ENCODE measurements around the gene EAPP. TPM values are rescaled to one million over a fixed set of nuclear protein-coding genes. Genes with fewer than 3 reads are reported as not detected.

Gene EAPP
- total and polyA plus RNA-seq, 2 of the 4 experiments (the other 2 are of a cell fraction): 29.9 to 32.3 TPM

- H3K4me3 ChIP-seq (ENCODE audit: insufficient read depth, low read depth, low read length): no peak overlapping the region
- H2AK5ac ChIP-seq (ENCODE audit: low read depth, low read length): peak overlapping the region; percentile 7; the same call in 1 of the 2 replicates
- no peak overlapping the region for H2BK5ac ChIP-seq (ENCODE audit: low read depth, low read length, poor library complexity, severe bottlenecking)
- ChIA-PET POLR2A (ENCODE audit: unreplicated experiment) (no interaction called here), CTCF (no interaction called here)
- WGBS, 2 experiments (ENCODE audit: extremely low coverage in 2 of 2, insufficient read length in 1 of 2): no CpG with 5 or more reads among the region's 9 CpGs
- no peak overlapping the region for H3K9ac ChIP-seq (ENCODE audit: low read depth, low read length)
- H2AFZ ChIP-seq (replicated peaks; ENCODE audit: low read length, poor library complexity): no peak overlapping the region
- no peak overlapping the region for H2BK15ac ChIP-seq (ENCODE audit: low read depth, low read length)
- peaks cover 10% of the 10 kb centered on the region; the same call in 1 of the 2 replicates for H3K9me1 ChIP-seq (ENCODE audit: insufficient read depth, low read length)
- dilution Hi-C loops (cut with HindIII; ENCODE audit: low sequenced_read_pairs, unreplicated experiment) (no loop called here), in situ Hi-C loops (cut with MboI; ENCODE audit: low sequenced_read_pairs) (no loop called here), intact Hi-C loops (cut with micrococcal nuclease) (no loop called here)
- H4K8ac ChIP-seq (ENCODE audit: low read depth in 2 of 2, low read length in 2 of 2): no peak overlapping the region
- no peaks in the 10 kb centered on the region for H3K27me3 ChIP-seq (ENCODE audit: control insufficient read depth, insufficient read depth, low read length)
- no peaks in the 10 kb centered on the region for H3K79me1 ChIP-seq (ENCODE audit: low read depth in 1 of 2, low read length in 2 of 2)
- BruUV-seq (replicated peaks): TSS peak; percentile 77
- no peak overlapping the region for H2BK120ac ChIP-seq (ENCODE audit: low read depth, low read length)
- peak overlapping the region; percentile 17 for H3K4me2 ChIP-seq (ENCODE audit: low read depth, low read length)
- H4K5ac ChIP-seq (ENCODE audit: low read depth, low read length): no peak overlapping the region
- H4K20me1 ChIP-seq (ENCODE audit: insufficient read depth, low read length): peaks cover 8% of the 10 kb centered on the region
- no peak overlapping the region; the same call in 1 of the 2 replicates for H2BK20ac ChIP-seq (ENCODE audit: low read depth, low read length)
- no peaks in the 10 kb centered on the region for H3K36me3 ChIP-seq (ENCODE audit: control insufficient read depth, insufficient read depth, low read length)
- H4K91ac ChIP-seq (ENCODE audit: insufficient read depth, low read depth, low read length): no peak overlapping the region
- peak; percentile 37 for DNase-seq
- no peak overlapping the region for H3K23ac ChIP-seq (ENCODE audit: low read depth, low read length)
- H3K56ac ChIP-seq (ENCODE audit: extremely low read depth, insufficient read depth, low read length): no peak overlapping the region
- TF ChIP-seq POLR2A (IDR thresholded peaks at IDR 0.05; ENCODE audit: low read depth, low read length) (peak; percentile 73; the same call in 1 of the 2 replicates), CTCF (conservative IDR thresholded peaks at IDR 0.05; ENCODE audit: low read depth, low read length) (no peak), ELK1 (IDR thresholded peaks at IDR 0.05; ENCODE audit: borderline replicate concordance, low read depth, low read length) (no peak), MAZ (IDR thresholded peaks at IDR 0.05; ENCODE audit: borderline replicate concordance, low read depth, low read length) (no peak), MXI1 (IDR thresholded peaks at IDR 0.05; ENCODE audit: borderline replicate concordance, low read depth, low read length) (no peak)
- no peak overlapping the region for H3K18ac ChIP-seq (ENCODE audit: low read depth, low read length)
- no peak overlapping the region for H3K4ac ChIP-seq (ENCODE audit: low read depth, low read length)
- ATAC-seq (ENCODE audit: low read depth): no peak
- no peak overlapping the region for H2AK9ac ChIP-seq (replicated peaks; ENCODE audit: low read depth, low read length, poor library complexity)
- peaks cover 2% of the 10 kb centered on the region; the same call in 1 of the 2 replicates for H3K4me1 ChIP-seq (ENCODE audit: control insufficient read depth, insufficient read depth, low read length)
- H3K27ac ChIP-seq (ENCODE audit: insufficient read depth, low read length): peak overlapping the region; percentile 2; the same call in 1 of the 2 replicates
- no peaks in the 10 kb centered on the region for H3K9me3 ChIP-seq (ENCODE audit: control insufficient read depth, insufficient read depth, low read length)
- H3K14ac ChIP-seq (replicated peaks; ENCODE audit: low read depth, low read length): 0 out of 2 replicates have a peak overlapping the region, but pooled peaks have one; percentile 25
Measured at GRCh38 chr14:34554540-34555250, 15.2 kb upstream of the EAPP start.

Measured in IMR-90 (cell line).